GM23338 (cell line): Measurements from ENCODE around the gene TFEB. TPM values are rescaled to one million over a fixed set of nuclear protein-coding genes. Genes with fewer than 3 reads are reported as not detected.
A peak's percentile ranks its signal among the peaks of the same experiment; 100 is the strongest.

Source experiments
- ATAC-seq: fragments of 200-7000 bp; cut with Tn5 transposase; 3 replicates; pipeline ENCODE4 v1.9.1; 2020
- DNase-seq: peaks from one replicate; pipeline ENCODE4 v3.0.0-alpha.2; 2015; ENCODE audit warnings: low spot score
- H2AFZ ChIP-seq: fragments of 200-600 bp; sonication (generic); 2 replicates; pipeline ENCODE4 v1.8.0; 2016; ENCODE audit warnings: antibody characterized with exemption, mild to moderate bottlenecking, moderate library complexity
- H3F3A ChIP-seq: fragments of 200-600 bp; sonication (generic); replicated peaks from 2 replicates; pipeline ENCODE4 v1.8.0; 2017; ENCODE audit warnings: antibody characterized with exemption, mixed run types, low read depth
- H3K27ac ChIP-seq: fragments of 200-600 bp; sonication (generic); 2 replicates; pipeline ENCODE4 v1.6.1; 2016; ENCODE audit warnings: low read depth
- H3K27me3 ChIP-seq: fragments of 200-600 bp; sonication (generic); 2 replicates; pipeline ENCODE4 v1.8.0; 2016; ENCODE audit warnings: mild to moderate bottlenecking, mixed run types, moderate library complexity; ENCODE audit not compliant: insufficient read depth
- H3K36me3 ChIP-seq: fragments of 200-600 bp; sonication (generic); 2 replicates; pipeline ENCODE4 v1.8.0; 2016; ENCODE audit warnings: mild to moderate bottlenecking; ENCODE audit not compliant: insufficient read depth
- H3K4me1 ChIP-seq: fragments of 200-600 bp; sonication (generic); 2 replicates; pipeline ENCODE4 v1.8.0; 2016; ENCODE audit warnings: mild to moderate bottlenecking, moderate library complexity; ENCODE audit not compliant: insufficient read depth
- H3K4me2 ChIP-seq: fragments of 200-600 bp; sonication (generic); 2 replicates; pipeline ENCODE4 v1.7.1; 2017; ENCODE audit warnings: mixed run types
- H3K4me3 ChIP-seq: fragments of 200-600 bp; sonication (generic); 2 replicates; pipeline ENCODE4 v1.6.1; 2016; ENCODE audit warnings: mixed run types
- H3K79me2 ChIP-seq: fragments of 200-600 bp; sonication (generic); replicated peaks from 2 replicates; pipeline ENCODE4 v1.8.0; 2017; ENCODE audit warnings: mild to moderate bottlenecking; ENCODE audit not compliant: insufficient read depth
- H3K9me2 ChIP-seq: fragments of 200-600 bp; sonication (generic); 2 replicates; pipeline ENCODE4 v1.8.0; 2017; ENCODE audit not compliant: insufficient read depth
- H4K20me1 ChIP-seq: fragments of 200-600 bp; sonication (generic); replicated peaks from 2 replicates; pipeline ENCODE4 v1.8.0; 2017; ENCODE audit warnings: mild to moderate bottlenecking; ENCODE audit not compliant: insufficient read depth
- H3K27ac Mint-ChIP-seq: 2 replicates; pipeline ENCODE4 v1.8.0; 2020; ENCODE audit warnings: inconsistent platforms, mild to moderate bottlenecking, moderate library complexity, mixed read lengths
- H3K27me3 Mint-ChIP-seq: 3 replicates; pipeline ENCODE4 v1.8.0; 2022; ENCODE audit warnings: low read depth, mild to moderate bottlenecking, moderate library complexity, mixed read lengths, inconsistent platforms; ENCODE audit not compliant: insufficient read depth, poor library complexity
- H3K36me3 Mint-ChIP-seq: 3 replicates; pipeline ENCODE4 v1.8.0; 2021; ENCODE audit warnings: low read depth, mild to moderate bottlenecking, inconsistent platforms, moderate library complexity, mixed read lengths
- H3K4me1 Mint-ChIP-seq: 3 replicates; pipeline ENCODE4 v1.8.0; 2020; ENCODE audit warnings: mild to moderate bottlenecking, inconsistent platforms, mixed read lengths
- H3K4me3 Mint-ChIP-seq: 3 replicates; pipeline ENCODE4 v1.8.0; 2021; ENCODE audit warnings: moderate library complexity, mild to moderate bottlenecking, inconsistent platforms, mixed read lengths
- H3K9me3 Mint-ChIP-seq: 3 replicates; pipeline ENCODE4 v1.8.0; 2020; ENCODE audit warnings: moderate library complexity, mild to moderate bottlenecking, inconsistent platforms, mixed read lengths
- CREB1 ChIP-seq: fragments of 250-450 bp; sonication (Bioruptor Pico); IDR thresholded peaks from 2 replicates; pipeline ENCODE4 v1.5.0; 2020; ENCODE audit warnings: low read depth, mild to moderate bottlenecking, moderate library complexity
- CTCF ChIP-seq, 2 experiments: fragments of 200-600 bp in 1 of 2; sonication (generic) in 1 of 2; conservative IDR thresholded peaks; 2 replicates each; pipeline versions ENCODE4 v1.5.1 to v1.6.1; 2016 to 2017; ENCODE audit warnings: antibody characterized with exemption in 2 of 2, low read depth in 2 of 2, mild to moderate bottlenecking in 2 of 2, moderate library complexity in 1 of 2
- ETS1 ChIP-seq: IDR thresholded peaks from 2 replicates; pipeline ENCODE4 v1.6.1; 2016; ENCODE audit warnings: antibody characterized with exemption
- EZH2 ChIP-seq: fragments of 200-600 bp; sonication (generic); IDR thresholded peaks from one replicate; pipeline ENCODE4 v1.8.0; 2017; ENCODE audit warnings: antibody characterized with exemption, mild to moderate bottlenecking, low read depth; ENCODE audit not compliant: unreplicated experiment
- EZH2phosphoT487 ChIP-seq: fragments of 200-600 bp; sonication (generic); IDR thresholded peaks from one replicate; pipeline ENCODE4 v1.8.1; 2018; ENCODE audit warnings: antibody characterized with exemption; ENCODE audit not compliant: unreplicated experiment
- JUNB ChIP-seq: IDR thresholded peaks from one replicate; pipeline ENCODE4 v1.6.1; 2016; ENCODE audit warnings: antibody characterized with exemption; ENCODE audit not compliant: unreplicated experiment
- NANOG ChIP-seq: IDR thresholded peaks from 2 replicates; pipeline ENCODE4 v1.6.1; 2016; ENCODE audit warnings: antibody characterized with exemption, borderline replicate concordance
- POLR2AphosphoS5 ChIP-seq: IDR thresholded peaks from 2 replicates; pipeline ENCODE4 v1.6.1; 2016; ENCODE audit warnings: antibody characterized with exemption, low read depth
- REST ChIP-seq: IDR thresholded peaks from one replicate; pipeline ENCODE4 v1.6.1; 2018; ENCODE audit warnings: antibody characterized with exemption; ENCODE audit not compliant: unreplicated experiment
- STAT1 ChIP-seq: IDR thresholded peaks from one replicate; pipeline ENCODE4 v1.6.1; 2016; ENCODE audit warnings: antibody characterized with exemption; ENCODE audit not compliant: unreplicated experiment
- ZNF114 ChIP-seq: fragments of 250-450 bp; sonication (Bioruptor Pico); IDR thresholded peaks from 2 replicates; pipeline ENCODE4 v1.5.0; 2020; ENCODE audit warnings: mild to moderate bottlenecking, moderate library complexity
- ZNF331 ChIP-seq: fragments of 250-450 bp; sonication (Bioruptor Pico); IDR thresholded peaks from 2 replicates; pipeline ENCODE4 v1.5.0; 2020; ENCODE audit warnings: low read depth, mild to moderate bottlenecking, moderate library complexity
- ZNF462 ChIP-seq: fragments of 250-450 bp; sonication (Bioruptor Pico); IDR thresholded peaks from 2 replicates; pipeline ENCODE4 v1.5.0; 2020; ENCODE audit warnings: mild to moderate bottlenecking, moderate library complexity
- polyA plus RNA-seq: library from polyadenylated mRNA; unstranded; fragments of >200 nt; fragmentation: Nextera tagmentation; extraction: Ambion mirVana; gene quantifications from 2 replicates; pipeline ENCODE4 v1.2.1, GENCODE V29; 2016
- total RNA-seq: library from RNA; depleted of rRNA; stranded (reverse); fragments of >200 nt; shearing (Covaris generic); gene quantifications from 2 replicates; pipeline ENCODE4 v1.2.3, GENCODE V29; 2014

Gene TFEB
- total and polyA plus RNA-seq, 2 experiments from 2014 or later: 1.3 to 4.3 TPM

- H4K20me1 ChIP-seq: no peaks in the 10 kb centered on the region
- DNase-seq (no peak), ATAC-seq (no peak)
- peaks cover 4% of the 10 kb centered on the region; the same call in 1 of the 2 replicates for H3K4me1 ChIP-seq
- H3K4me2 ChIP-seq: no peak overlapping the region
- no peaks in the 10 kb centered on the region for H3K9me2 ChIP-seq
- H3K27ac Mint-ChIP-seq: no peak overlapping the region
- TF ChIP-seq STAT1 (no peak), ZNF114 (no peak), NANOG (no peak), EZH2 (no peak), ETS1 (no peak), EZH2phosphoT487 (no peak), JUNB (no peak), CREB1 (CRISPR knock-in tag) (no peak), ZNF331 (CRISPR knock-in tag) (no peak), POLR2AphosphoS5 (no peak), REST (no peak), ZNF462 (CRISPR knock-in tag) (no peak), CTCF (conservative IDR thresholded peaks at IDR 0.05; ENCODE audit: low read depth in 2 of 2) (no peak)
- H2AFZ ChIP-seq: 0 out of 2 replicates have a peak overlapping the region, but pooled peaks have one; percentile 14
- H3K4me3 ChIP-seq: no peak overlapping the region
- H3K27me3 Mint-ChIP-seq: peaks cover 16% of the 10 kb centered on the region
- no peak overlapping the region for H3K4me3 Mint-ChIP-seq
- no peak overlapping the region for H3K27ac ChIP-seq
- peaks cover 4% of the 10 kb centered on the region; the same call in 1 of the 3 replicates for H3K9me3 Mint-ChIP-seq
- peaks cover 18% of the 10 kb centered on the region; the same call in 2 of the 3 replicates for H3K4me1 Mint-ChIP-seq
- H3F3A ChIP-seq: no peaks in the 10 kb centered on the region
- no peaks in the 10 kb centered on the region for H3K36me3 Mint-ChIP-seq
- H3K79me2 ChIP-seq: no peaks in the 10 kb centered on the region
- no peaks in the 10 kb centered on the region for H3K27me3 ChIP-seq
- no peaks in the 10 kb centered on the region for H3K36me3 ChIP-seq
Observed at GRCh38 chr6:41671376-41671775, 64.0 kb downstream of the TFEB start.
